Gastrocnemius medialis (tissue), 4 donors: ENCODE data around the gene GPRIN2. TPM values are rescaled to one million over a fixed set of nuclear protein-coding genes. Genes with fewer than 3 reads are reported as not detected.

Source experiments
- ATAC-seq, 2 donors: fragments of 150-250 bp; one replicate each; pipeline ENCODE4 v1.9.1; 2016
- DNase-seq, 2 donors: peaks; one replicate each; pipeline ENCODE4 v3.0.0-alpha.2; 2019
- H3K27ac ChIP-seq, 4 donors: fragments of 200-600 bp; sonication (generic); 1 replicate in 1 of 4; 2 replicates in 3 of 4; pipeline ENCODE4 v1.5.1; 2016 to 2018; ENCODE audit warnings: mild to moderate bottlenecking in 2 of 4, moderate library complexity in 1 of 4
- H3K27me3 ChIP-seq, 3 donors: fragments of 200-600 bp; sonication (generic) in 2 of 3; 1 replicate in 1 of 3; 2 replicates in 2 of 3; pipeline versions ENCODE4 v1.5.1 to v1.6.0; 2016 to 2019; ENCODE audit warnings: mild to moderate bottlenecking in 1 of 3, moderate library complexity in 1 of 3
- H3K36me3 ChIP-seq, 2 donors: fragments of 200-600 bp; sonication (generic) in 1 of 2; one replicate each; pipeline ENCODE4 v1.5.1; 2017 to 2018
- H3K4me1 ChIP-seq, 2 donors: fragments of 200-600 bp; sonication (generic) in 1 of 2; one replicate each; pipeline ENCODE4 v1.5.1; 2016 to 2017; ENCODE audit warnings: mild to moderate bottlenecking in 2 of 2
- H3K4me3 ChIP-seq, 4 donors: fragments of 200-600 bp; sonication (generic) in 3 of 4; 1 replicate in 1 of 4; 2 replicates in 3 of 4; pipeline ENCODE4 v1.5.1; 2016 to 2019; ENCODE audit warnings: mild to moderate bottlenecking in 2 of 4
- H3K9me3 ChIP-seq, 3 donors: fragments of 200-600 bp; sonication (generic) in 2 of 3; 1 replicate in 1 of 3; 2 replicates in 2 of 3; pipeline ENCODE4 v1.5.1; 2016 to 2019
- POLR2A ChIP-seq, 2 donors: fragments of 450-650 bp; IDR thresholded peaks; one replicate each; pipeline ENCODE4 v1.6.1; 2017; ENCODE audit warnings: antibody characterized with exemption in 2 of 2, mild to moderate bottlenecking in 2 of 2, moderate library complexity in 2 of 2
- in situ Hi-C, 4 donors: fragments of 200-750 bp; cut with MboI; loops; one replicate each; pipeline versions ENCODE4 v1.15.0 to v1.8.0; 2017; ENCODE audit warnings: low sequenced_read_pairs in 4 of 4
- intact Hi-C: fragments of 100-400 bp; cut with DNase I; formaldehyde crosslinking; loops from one replicate; pipeline ENCODE4 v1.15.1; 2023; ENCODE audit warnings: low total_unique reads
- total RNA-seq, 4 donors: library from RNA; depleted of rRNA; stranded (reverse); fragments of >200 nt; gene quantifications; one replicate each; pipeline versions ENCODE4 v1.1.0 to v1.2.3, GENCODE V29; 2016
- TF ChIP-seq, protein P1 (sequence below), 5 experiments: fragments of 450-650 bp in 3 of 5; fragments of 200-600 bp in 2 of 5; sonication (generic) in 2 of 5; IDR thresholded peaks in 4 of 5; conservative IDR thresholded peaks in 1 of 5; 1 replicate in 4 of 5; 2 replicates in 1 of 5; pipeline ENCODE4 v1.5.1; 2016 to 2019; ENCODE audit warnings: antibody characterized with exemption in 5 of 5, mild to moderate bottlenecking in 3 of 5, moderate library complexity in 3 of 5

The GPRIN2 gene
- total RNA-seq, 4 donors from 2014 or later = not detected

DNA sequence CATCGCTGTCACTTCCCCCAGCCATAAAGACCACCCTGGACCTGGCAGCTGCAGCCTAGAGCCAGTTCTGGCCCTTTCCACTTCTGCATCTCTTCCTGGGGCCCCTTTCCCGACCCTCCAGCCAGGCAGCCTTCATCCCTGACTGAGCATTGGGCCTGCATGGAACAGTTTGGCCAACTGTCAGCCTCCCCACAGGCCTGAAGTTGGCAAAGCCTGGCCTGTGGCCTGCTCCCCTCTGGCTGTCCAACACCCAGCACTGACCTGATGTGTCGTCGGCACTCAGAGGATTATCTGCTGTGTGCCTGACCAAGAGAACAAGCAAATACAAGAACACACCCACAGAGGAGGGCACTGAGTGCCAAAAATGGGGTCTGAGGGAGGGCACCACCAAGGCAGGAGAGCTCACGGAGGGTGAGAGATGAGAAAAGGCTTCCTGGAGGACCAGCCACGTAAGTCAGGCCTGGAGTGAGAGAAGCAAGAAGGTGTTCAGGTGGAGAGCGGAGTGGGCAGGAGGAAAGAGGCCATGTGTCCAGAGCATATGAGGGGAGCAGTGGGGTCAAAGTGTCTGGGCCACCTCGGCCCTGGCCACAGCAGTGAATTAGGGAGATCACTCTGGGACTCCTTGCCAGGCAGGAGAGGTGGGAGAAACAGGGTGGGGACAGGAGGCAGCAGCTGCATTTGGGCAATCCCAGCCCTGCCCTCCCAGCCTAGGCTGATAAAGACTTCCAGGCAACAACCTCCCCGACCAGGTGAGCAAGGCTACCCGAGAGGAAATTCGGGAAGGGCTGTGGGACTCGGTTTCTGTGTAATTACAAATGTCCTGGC, 4.5 kb downstream of the GPRIN2 start:
- Histone ChIP-seq H3K4me3 (no peak overlapping the region), H3K27me3 (peaks cover 17 to 33% (median 30%) of the 10 kb centered on the region in 3 donors), H3K9me3 (no peaks in the 10 kb centered on the region), H3K27ac (no peak overlapping the region), H3K4me1 (peaks cover 0 to 3% of the 10 kb centered on the region in 2 donors), H3K36me3 (no peaks in the 10 kb centered on the region)
- no peak for TF ChIP-seq POLR2A (IDR thresholded peaks at IDR 0.05)
- TF ChIP-seq, protein P1, sequence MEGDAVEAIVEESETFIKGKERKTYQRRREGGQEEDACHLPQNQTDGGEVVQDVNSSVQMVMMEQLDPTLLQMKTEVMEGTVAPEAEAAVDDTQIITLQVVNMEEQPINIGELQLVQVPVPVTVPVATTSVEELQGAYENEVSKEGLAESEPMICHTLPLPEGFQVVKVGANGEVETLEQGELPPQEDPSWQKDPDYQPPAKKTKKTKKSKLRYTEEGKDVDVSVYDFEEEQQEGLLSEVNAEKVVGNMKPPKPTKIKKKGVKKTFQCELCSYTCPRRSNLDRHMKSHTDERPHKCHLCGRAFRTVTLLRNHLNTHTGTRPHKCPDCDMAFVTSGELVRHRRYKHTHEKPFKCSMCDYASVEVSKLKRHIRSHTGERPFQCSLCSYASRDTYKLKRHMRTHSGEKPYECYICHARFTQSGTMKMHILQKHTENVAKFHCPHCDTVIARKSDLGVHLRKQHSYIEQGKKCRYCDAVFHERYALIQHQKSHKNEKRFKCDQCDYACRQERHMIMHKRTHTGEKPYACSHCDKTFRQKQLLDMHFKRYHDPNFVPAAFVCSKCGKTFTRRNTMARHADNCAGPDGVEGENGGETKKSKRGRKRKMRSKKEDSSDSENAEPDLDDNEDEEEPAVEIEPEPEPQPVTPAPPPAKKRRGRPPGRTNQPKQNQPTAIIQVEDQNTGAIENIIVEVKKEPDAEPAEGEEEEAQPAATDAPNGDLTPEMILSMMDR (IDR thresholded peaks at IDR 0.05 in 4 of 5, conservative IDR thresholded peaks at IDR 0.05 in 1 of 5) = no peak
- DNase-seq = peak; percentile 1 to 11
- intact Hi-C loops (no loop called here), in situ Hi-C loops (no loop called here)
- ATAC-seq = no peak

- in situ Hi-C loops (no loop called here), intact Hi-C loops (no loop called here)
- Histone ChIP-seq H3K27ac (no peak overlapping the region), H3K9me3 (no peaks in the 10 kb centered on the region), H3K27me3 (peaks cover 9 to 26% (median 23%) of the 10 kb centered on the region in 3 donors), H3K4me1 (no peaks in the 10 kb centered on the region), H3K4me3 (no peak overlapping the region), H3K36me3 (no peaks in the 10 kb centered on the region)
- ATAC-seq (no peak), DNase-seq (peak; percentile 1 to 8)
- no peak for TF ChIP-seq POLR2A (IDR thresholded peaks at IDR 0.05)
- TF ChIP-seq, protein P1 (IDR thresholded peaks at IDR 0.05 in 4 of 5, conservative IDR thresholded peaks at IDR 0.05 in 1 of 5) = no peak
Observed at GRCh38 chr10:46550795-46551700, 5.4 kb downstream of the GPRIN2 start.

- in situ Hi-C loops = no loop called here
- Histone ChIP-seq H3K27me3 (peaks cover under 1 to 18% (median 14%) of the 10 kb centered on the region in 3 donors), H3K9me3 (no peaks in the 10 kb centered on the region), H3K27ac (no peak overlapping the region), H3K36me3 (no peaks in the 10 kb centered on the region), H3K4me3 (no peak overlapping the region), H3K4me1 (no peaks in the 10 kb centered on the region)
- TF ChIP-seq POLR2A (IDR thresholded peaks at IDR 0.05) = no peak
- TF ChIP-seq, protein P1 (IDR thresholded peaks at IDR 0.05 in 4 of 5, conservative IDR thresholded peaks at IDR 0.05 in 1 of 5) = no peak
- DNase-seq (peak; percentile 1 to 12), ATAC-seq (no peak)
- intact Hi-C loops = no loop called here
Observed at GRCh38 chr10:46550076-46550790, 6.2 kb downstream of the GPRIN2 start.

- H3K9me3 ChIP-seq = no peaks in the 10 kb centered on the region
- ATAC-seq = no peak
- H3K27ac ChIP-seq = no peak overlapping the region
- peaks cover 0 to 11% (median 7%) of the 10 kb centered on the region in 3 donors for H3K27me3 ChIP-seq
- no peak overlapping the region for H3K4me3 ChIP-seq
- no peaks in the 10 kb centered on the region for H3K36me3 ChIP-seq
- in situ Hi-C loops (no loop called here), intact Hi-C loops (no loop called here)
- TF ChIP-seq POLR2A (IDR thresholded peaks at IDR 0.05) = no peak
- TF ChIP-seq, protein P1 (IDR thresholded peaks at IDR 0.05 in 4 of 5, conservative IDR thresholded peaks at IDR 0.05 in 1 of 5) = no peak
- no peaks in the 10 kb centered on the region for H3K4me1 ChIP-seq
- peak; percentile 2 to 6 for DNase-seq
Observed at GRCh38 chr10:46549171-46550075, 7.0 kb downstream of the GPRIN2 start.
